Measurements from ENCODE around the gene MOB3B.
"Not testable (repeated sequence)": the region's sequence is repeated elsewhere in the genome, so short reads cannot be mapped to it uniquely, and the experiment has no call there.

MOB3B gene

GRCh38 chr9:27511771-27512170 is 17.8 kb downstream of the MOB3B start:
- no peak overlapping the region for H3K4me3 Mint-ChIP-seq
- no peaks in the 10 kb centered on the region for H3K9me3 Mint-ChIP-seq (ENCODE audit: low read depth)
- H3K4me1 Mint-ChIP-seq (ENCODE audit: low read depth) = no peaks in the 10 kb centered on the region
- peaks cover 7% of the 10 kb centered on the region for H3K36me3 Mint-ChIP-seq
- H3K27me3 Mint-ChIP-seq = no peaks in the 10 kb centered on the region
- no peak overlapping the region for H3K27ac Mint-ChIP-seq

DNA sequence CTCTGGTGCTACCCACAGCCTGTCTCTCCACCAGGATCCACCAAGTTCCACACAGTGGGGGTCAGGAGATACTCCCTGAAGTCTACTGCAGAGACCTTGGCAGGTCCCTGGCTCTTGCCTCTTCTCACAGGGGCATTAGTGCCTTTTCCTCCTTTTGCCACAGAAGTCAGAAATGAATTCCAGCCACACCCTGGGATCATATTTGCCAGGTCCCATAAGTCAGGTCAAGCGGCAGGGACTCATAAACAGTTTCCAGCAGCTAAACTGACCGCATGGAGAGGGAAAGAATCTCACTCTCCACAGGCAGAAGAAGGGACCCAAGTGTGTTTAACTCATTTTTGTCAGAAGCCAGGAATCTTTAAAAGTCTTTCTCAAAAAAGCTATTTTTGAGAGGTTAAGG is 18.8 kb downstream of the MOB3B start:
- peaks cover 2% of the 10 kb centered on the region for H3K36me3 Mint-ChIP-seq
- H3K27ac Mint-ChIP-seq = no peak overlapping the region
- no peaks in the 10 kb centered on the region for H3K9me3 Mint-ChIP-seq (ENCODE audit: low read depth)
- no peaks in the 10 kb centered on the region for H3K4me1 Mint-ChIP-seq (ENCODE audit: low read depth)
- H3K27me3 Mint-ChIP-seq = no peaks in the 10 kb centered on the region
- no peak overlapping the region for H3K4me3 Mint-ChIP-seq

GRCh38 chr9:27506981-27507380 is 22.6 kb downstream of the MOB3B start:
- Mint-ChIP-seq H3K9me3 (ENCODE audit: low read depth) (no peaks in the 10 kb centered on the region), H3K4me1 (ENCODE audit: low read depth) (no peaks in the 10 kb centered on the region), H3K27ac (no peak overlapping the region), H3K4me3 (no peak overlapping the region), H3K27me3 (no peaks in the 10 kb centered on the region), H3K36me3 (no peaks in the 10 kb centered on the region)

DNA sequence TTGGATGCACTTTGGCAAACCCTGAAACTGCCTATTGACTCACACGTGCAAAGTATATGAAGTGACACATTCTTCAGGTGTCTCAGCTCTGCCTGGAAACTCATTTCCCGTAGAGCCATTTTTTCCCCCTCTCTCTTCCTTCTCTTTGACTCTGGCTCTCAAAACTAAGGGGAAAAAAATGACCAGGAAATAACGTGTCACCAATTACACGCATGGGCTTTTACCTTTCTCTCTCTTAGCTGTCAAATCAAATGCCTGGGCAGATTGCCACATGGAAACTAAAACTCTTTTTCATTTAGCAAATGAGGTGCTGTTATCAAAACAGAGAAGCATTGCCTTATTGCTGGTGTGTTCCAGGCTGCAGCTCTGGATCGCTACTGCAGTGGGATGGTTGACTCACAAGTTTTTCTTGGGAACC is 23.9 kb downstream of the MOB3B start:
- no peak overlapping the region for H3K4me3 Mint-ChIP-seq
- no peak overlapping the region for H3K27ac Mint-ChIP-seq
- H3K4me1 Mint-ChIP-seq (ENCODE audit: low read depth) = no peaks in the 10 kb centered on the region
- no peaks in the 10 kb centered on the region for H3K36me3 Mint-ChIP-seq
- H3K27me3 Mint-ChIP-seq = no peaks in the 10 kb centered on the region
- no peaks in the 10 kb centered on the region for H3K9me3 Mint-ChIP-seq (ENCODE audit: low read depth)

DNA sequence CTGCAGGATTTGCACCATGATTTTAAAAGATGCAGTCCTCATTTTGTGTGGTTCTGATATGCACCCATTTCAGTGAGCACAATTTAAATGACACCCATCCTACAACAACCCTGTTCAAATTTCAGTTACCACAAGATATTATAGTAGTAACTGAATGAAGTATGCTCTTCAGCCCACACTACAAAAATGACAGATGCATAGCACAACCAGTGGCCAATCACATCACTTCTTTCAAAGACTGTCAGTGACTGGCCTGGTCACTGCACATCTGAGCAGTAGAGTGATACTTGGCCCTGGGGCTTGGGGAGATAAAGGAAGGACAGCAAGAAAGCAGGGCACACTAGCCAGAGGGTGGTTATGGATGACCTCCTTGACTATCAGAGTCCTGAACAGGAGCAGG is 25.4 kb downstream of the MOB3B start:
- H3K27ac Mint-ChIP-seq = no peak overlapping the region
- no peaks in the 10 kb centered on the region for H3K36me3 Mint-ChIP-seq
- H3K9me3 Mint-ChIP-seq (ENCODE audit: low read depth) = no peaks in the 10 kb centered on the region
- H3K4me1 Mint-ChIP-seq (ENCODE audit: low read depth) = peaks cover 3% of the 10 kb centered on the region
- no peaks in the 10 kb centered on the region for H3K27me3 Mint-ChIP-seq
- no peak overlapping the region for H3K4me3 Mint-ChIP-seq

DNA sequence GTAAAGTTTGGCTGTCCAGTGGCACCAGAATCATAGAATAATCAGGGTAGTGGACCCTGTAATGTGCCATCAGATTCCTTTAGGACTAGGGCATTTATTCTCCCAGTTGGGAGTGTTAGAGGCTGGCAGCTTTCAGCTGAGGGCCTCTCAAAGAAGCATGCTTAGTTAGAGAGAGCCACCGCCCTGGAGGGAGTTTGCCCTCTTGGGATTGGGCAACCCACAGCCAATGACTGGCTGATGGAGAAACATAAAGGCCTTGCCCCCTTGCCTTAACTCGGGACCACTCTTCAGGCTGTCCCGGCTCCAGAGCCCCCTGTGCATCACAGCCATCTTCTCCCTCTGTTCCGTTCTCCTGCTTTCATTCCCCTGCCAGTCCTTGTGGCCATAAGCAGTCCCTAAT is 26.0 kb downstream of the MOB3B start:
- no peak overlapping the region for H3K4me3 Mint-ChIP-seq
- peaks cover 3% of the 10 kb centered on the region for H3K4me1 Mint-ChIP-seq (ENCODE audit: low read depth)
- H3K27me3 Mint-ChIP-seq = no peaks in the 10 kb centered on the region
- H3K27ac Mint-ChIP-seq = no peak overlapping the region
- no peaks in the 10 kb centered on the region for H3K9me3 Mint-ChIP-seq (ENCODE audit: low read depth)
- H3K36me3 Mint-ChIP-seq = no peaks in the 10 kb centered on the region

DNA sequence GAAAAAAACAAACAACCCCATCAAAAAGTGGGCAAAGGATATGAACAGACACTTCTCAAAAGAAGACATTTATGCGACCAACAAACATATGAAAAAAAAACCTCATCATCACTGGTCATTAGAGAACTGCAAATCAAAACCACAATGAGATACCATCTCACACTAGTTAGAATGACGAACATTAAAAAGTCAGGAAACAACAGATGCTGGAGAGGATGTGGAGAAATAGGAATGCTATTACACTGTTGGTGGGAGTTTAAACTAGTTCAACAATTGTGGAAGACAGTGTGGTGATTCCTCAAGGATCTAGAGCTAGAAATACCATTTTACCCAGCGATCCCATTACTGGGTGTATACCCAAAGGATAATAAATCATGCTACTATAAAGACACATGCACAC is 28.7 kb downstream of the MOB3B start:
- H3K27ac Mint-ChIP-seq; H3K27me3 Mint-ChIP-seq; H3K4me1 Mint-ChIP-seq (ENCODE audit: low read depth); H3K9me3 Mint-ChIP-seq (ENCODE audit: low read depth); H3K36me3 Mint-ChIP-seq; H3K4me3 Mint-ChIP-seq: not testable (repeated sequence)

GRCh38 chr9:27499451-27499850 is 30.2 kb downstream of the MOB3B start:
- Mint-ChIP-seq H3K27ac (no peak overlapping the region), H3K36me3 (peaks cover 6% of the 10 kb centered on the region), H3K4me1 (ENCODE audit: low read depth) (peaks cover 3% of the 10 kb centered on the region), H3K27me3 (no peaks in the 10 kb centered on the region), H3K9me3 (ENCODE audit: low read depth) (no peaks in the 10 kb centered on the region), H3K4me3 (no peak overlapping the region)

DNA sequence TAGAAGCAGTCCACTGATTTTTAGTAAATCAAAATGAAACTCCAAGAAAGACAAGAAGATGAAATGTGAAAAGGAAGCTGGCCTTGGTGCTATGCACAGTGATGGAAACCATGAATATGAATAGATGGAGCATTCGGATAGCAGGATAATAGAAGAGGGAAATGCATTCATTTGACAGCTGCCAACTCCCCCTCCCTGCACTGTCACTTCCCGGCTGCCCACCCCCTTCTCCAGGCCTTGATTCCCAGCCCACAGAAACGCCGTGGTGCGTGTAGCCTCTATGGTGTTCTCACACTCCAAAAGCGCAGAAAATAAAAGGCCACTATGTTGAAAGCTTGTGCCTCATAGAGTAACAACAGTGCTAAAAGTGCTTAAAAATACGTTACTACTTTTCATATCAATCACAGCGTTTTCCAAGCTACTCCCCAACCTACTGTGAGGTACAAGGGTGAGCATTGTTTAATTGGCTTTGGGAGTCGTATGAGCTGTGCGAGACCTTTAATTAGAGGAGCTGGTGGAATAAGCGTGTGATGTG is 31.7 kb downstream of the MOB3B start:
- no peaks in the 10 kb centered on the region for H3K27me3 Mint-ChIP-seq

GRCh38 chr9:27496135-27496504 is 33.5 kb downstream of the MOB3B start:
- Mint-ChIP-seq H3K4me3 (no peak overlapping the region), H3K36me3 (peaks cover 11% of the 10 kb centered on the region), H3K27me3 (no peaks in the 10 kb centered on the region), H3K9me3 (ENCODE audit: low read depth) (no peaks in the 10 kb centered on the region), H3K4me1 (ENCODE audit: low read depth) (peaks cover 3% of the 10 kb centered on the region), H3K27ac (no peak overlapping the region)

More for the DNA sequence above, 31.7 kb downstream of the MOB3B start:
- no peak overlapping the region for H3K27ac Mint-ChIP-seq
- H3K4me3 Mint-ChIP-seq = no peak overlapping the region
- H3K36me3 Mint-ChIP-seq = peaks cover 7% of the 10 kb centered on the region
- no peaks in the 10 kb centered on the region for H3K9me3 Mint-ChIP-seq (ENCODE audit: low read depth)
- peaks cover 3% of the 10 kb centered on the region for H3K4me1 Mint-ChIP-seq (ENCODE audit: low read depth)

DNA sequence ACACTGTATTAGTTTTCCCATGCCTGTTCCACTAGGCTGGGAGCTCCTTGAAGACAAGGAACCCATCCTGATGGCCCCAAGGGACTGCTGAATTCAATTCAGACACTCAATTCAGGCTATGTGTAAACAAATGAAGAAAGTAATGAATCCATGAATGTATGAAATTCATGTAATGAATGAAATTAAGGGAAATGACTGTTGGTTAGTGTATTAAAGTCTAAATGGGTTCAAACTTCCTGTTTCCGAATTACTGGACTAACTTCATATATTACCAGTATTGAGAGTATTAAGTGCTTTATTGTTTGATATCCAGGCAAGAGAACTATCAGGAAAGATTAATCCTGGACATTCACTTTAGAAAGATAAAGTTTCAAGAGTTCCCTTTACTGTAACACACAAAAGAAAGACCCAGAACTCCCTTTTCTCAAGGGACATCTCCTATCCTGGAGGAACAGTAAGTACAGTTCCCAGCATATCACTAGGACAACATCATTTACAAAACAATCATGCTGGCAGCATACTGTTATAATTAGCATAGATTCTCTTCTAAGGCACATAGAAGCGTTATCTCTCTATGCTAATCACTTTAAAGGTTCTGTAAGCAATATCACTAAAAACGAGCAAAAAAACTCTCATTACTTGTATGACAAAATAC is 34.0 kb downstream of the MOB3B start:
- H3K27me3 Mint-ChIP-seq = no peaks in the 10 kb centered on the region
- H3K4me1 Mint-ChIP-seq (ENCODE audit: low read depth) = peaks cover 3% of the 10 kb centered on the region
- H3K36me3 Mint-ChIP-seq = peaks cover 11% of the 10 kb centered on the region
- no peaks in the 10 kb centered on the region for H3K9me3 Mint-ChIP-seq (ENCODE audit: low read depth)
- no peak overlapping the region for H3K4me3 Mint-ChIP-seq
- no peak overlapping the region for H3K27ac Mint-ChIP-seq

DNA sequence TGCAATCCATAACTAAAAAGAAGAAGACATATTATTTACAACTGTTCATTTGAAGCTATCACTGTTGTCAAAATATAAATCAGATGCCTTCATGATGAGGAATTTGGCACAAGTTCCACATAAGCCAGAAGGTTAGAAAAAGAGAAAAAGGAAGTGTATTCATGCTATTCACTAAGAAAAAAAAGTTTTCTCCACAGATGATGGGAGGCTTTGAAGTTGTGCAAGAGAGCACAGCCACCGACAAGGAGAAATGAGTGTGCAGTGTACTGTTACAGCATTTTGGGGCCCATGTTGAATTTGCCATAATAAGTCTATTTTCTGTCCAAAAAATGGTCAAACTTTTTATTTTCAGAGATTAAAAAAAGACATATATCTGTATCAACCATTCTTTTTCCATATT is 38.5 kb downstream of the MOB3B start:
- peaks cover 2% of the 10 kb centered on the region for H3K4me1 Mint-ChIP-seq (ENCODE audit: low read depth)
- peaks cover 7% of the 10 kb centered on the region for H3K36me3 Mint-ChIP-seq
- H3K27ac Mint-ChIP-seq = no peak overlapping the region
- no peak overlapping the region for H3K4me3 Mint-ChIP-seq
- no peaks in the 10 kb centered on the region for H3K9me3 Mint-ChIP-seq (ENCODE audit: low read depth)
- H3K27me3 Mint-ChIP-seq = no peaks in the 10 kb centered on the region

DNA sequence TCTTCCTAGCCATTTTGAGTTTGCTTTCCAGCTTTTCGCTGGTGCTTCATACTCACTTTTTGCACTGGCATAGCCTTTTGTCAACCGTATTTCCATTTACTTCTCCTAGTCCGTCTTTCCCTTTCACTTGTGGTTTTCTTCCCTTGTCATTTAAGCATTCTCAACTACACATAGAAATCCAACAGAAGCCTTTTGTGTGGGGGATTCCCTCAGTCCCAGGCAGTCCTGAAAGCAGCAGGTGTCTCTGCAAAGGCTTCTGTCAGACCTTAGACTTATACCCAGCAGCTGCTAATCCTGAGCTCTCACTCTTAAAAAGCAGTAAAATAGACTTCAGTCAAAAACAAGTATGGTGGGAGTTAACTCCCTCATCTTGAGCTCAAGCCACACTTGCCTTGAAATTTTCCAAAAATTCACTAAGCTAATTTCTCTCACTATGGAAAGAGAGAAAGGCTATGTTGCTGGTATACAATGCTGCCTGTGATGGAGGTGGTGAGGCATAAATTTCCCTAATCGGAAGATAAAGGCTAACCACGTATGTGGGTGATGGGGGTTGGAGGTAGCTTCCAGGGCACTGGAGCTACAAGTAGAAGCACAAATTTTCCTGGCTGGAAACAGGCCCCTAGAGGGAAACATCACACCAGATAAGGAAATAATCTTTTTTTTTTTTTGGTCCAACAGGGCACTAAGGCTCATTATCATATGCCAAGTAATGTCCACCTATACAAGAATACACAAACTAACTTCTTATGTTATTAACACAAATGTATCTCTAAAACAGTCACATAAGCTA is 40.3 kb downstream of the MOB3B start:
- Mint-ChIP-seq H3K27ac (no peak overlapping the region), H3K4me3 (no peak overlapping the region), H3K27me3 (no peaks in the 10 kb centered on the region), H3K4me1 (ENCODE audit: low read depth) (peaks cover 19% of the 10 kb centered on the region), H3K36me3 (peaks cover 5% of the 10 kb centered on the region), H3K9me3 (ENCODE audit: low read depth) (no peaks in the 10 kb centered on the region)

GRCh38 chr9:27487927-27488326 is 41.7 kb downstream of the MOB3B start:
- no peaks in the 10 kb centered on the region for H3K27me3 Mint-ChIP-seq
- H3K9me3 Mint-ChIP-seq (ENCODE audit: low read depth) = no peaks in the 10 kb centered on the region
- H3K36me3 Mint-ChIP-seq = peaks cover 4% of the 10 kb centered on the region
- H3K27ac Mint-ChIP-seq = no peak overlapping the region
- no peak overlapping the region for H3K4me3 Mint-ChIP-seq
- peaks cover 22% of the 10 kb centered on the region for H3K4me1 Mint-ChIP-seq (ENCODE audit: low read depth)

GRCh38 chr9:27487128-27487640 is 42.4 kb downstream of the MOB3B start:
- Mint-ChIP-seq H3K27me3 (no peaks in the 10 kb centered on the region), H3K4me1 (ENCODE audit: low read depth) (peaks cover 22% of the 10 kb centered on the region), H3K36me3 (peaks cover 3% of the 10 kb centered on the region), H3K27ac (no peak overlapping the region), H3K4me3 (no peak overlapping the region), H3K9me3 (ENCODE audit: low read depth) (peaks cover 3% of the 10 kb centered on the region)
